GM21360 (cell line): ENCODE data around the gene SLC5A12.
A peak's percentile ranks its signal among the peaks of the same experiment; 100 is the strongest.
"Not testable (repeated sequence)": the region's sequence is repeated elsewhere in the genome, so short reads cannot be mapped to it uniquely, and the experiment has no call there.

ENCODE experiments used
- ATAC-seq: cut with Tn5 transposase; IDR thresholded peaks from one replicate; pipeline ENCODE4 v1.9.1; 2021; ENCODE audit warnings: mild to moderate bottlenecking, moderate library complexity; ENCODE audit not compliant: unreplicated experiment

SLC5A12 gene

DNA sequence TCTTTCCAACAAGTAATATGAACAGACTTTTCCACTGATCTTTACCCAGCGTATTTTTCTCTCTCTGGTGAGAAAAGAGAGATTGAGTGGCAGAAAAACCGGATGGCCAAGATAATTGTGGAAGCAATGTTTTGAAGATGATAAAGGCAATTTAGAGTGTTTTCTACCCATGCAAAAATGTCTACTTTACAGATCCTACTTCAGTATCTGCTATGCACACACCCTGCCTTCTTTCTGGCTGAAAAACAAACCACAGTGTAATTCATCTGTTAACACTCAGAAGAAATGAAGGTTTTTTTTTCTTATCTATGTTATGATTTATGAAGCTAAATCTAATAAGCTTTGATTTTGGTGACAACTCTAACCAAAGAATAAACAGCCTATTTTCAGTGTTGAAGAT, 56.8 kb downstream of the SLC5A12 start:
- ATAC-seq: no peak

DNA sequence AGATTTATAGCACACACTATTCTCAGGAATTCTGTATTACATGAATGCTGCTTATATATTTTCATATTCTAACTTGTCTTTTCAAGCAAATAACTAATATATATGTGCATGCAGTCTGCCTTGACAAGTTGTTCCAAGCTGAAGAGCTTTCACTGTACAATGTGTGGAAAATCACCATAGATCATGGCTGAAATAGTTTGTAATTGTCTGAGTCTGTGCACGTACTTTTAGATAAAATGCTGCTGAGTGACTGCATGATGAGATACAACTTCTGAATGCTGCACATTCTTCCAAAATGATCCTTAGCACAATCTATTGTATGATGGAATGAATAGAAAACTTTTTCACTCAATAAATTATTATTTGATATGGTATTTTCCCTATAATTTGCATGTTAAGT, 58.9 kb downstream of the SLC5A12 start:
- no peak for ATAC-seq

DNA sequence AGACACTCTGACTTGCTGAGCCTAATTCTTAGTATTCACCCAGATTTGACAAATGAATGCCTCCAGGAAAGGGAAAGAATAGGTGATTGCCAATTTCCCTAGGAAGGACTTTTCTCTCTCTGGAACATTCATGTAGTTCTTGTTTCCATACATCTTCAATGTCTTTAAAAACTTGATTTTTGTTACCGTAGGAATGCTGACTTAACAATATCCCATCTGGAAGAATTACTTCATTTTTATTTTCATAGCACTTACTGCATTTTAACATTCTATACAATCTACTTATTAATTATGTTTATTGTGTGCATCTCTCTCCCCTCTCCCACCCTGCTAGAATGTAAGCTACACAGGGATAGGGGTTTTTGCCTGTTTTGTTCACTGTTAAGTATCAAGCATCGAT, 66.6 kb downstream of the SLC5A12 start:
- no peak for ATAC-seq

DNA sequence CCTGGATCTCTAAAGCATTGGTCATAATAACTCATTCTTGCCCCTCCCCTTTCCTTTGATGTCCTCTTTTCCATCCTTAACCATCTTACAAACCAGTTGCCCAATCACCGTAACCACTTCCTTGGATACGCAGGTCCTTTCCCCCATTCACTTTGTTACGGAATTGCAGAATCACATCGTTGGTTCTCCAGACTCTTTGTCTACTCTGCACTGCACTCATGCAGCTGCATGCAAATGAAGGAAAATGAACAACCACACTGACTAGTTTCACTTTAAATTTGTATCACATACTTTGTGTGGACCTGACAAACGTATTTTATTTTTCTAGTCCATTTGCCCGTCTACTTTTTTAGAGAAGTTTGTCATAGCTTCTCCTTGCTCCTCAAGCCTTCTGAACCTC, 69.9 kb downstream of the SLC5A12 start:
- no peak for ATAC-seq

DNA sequence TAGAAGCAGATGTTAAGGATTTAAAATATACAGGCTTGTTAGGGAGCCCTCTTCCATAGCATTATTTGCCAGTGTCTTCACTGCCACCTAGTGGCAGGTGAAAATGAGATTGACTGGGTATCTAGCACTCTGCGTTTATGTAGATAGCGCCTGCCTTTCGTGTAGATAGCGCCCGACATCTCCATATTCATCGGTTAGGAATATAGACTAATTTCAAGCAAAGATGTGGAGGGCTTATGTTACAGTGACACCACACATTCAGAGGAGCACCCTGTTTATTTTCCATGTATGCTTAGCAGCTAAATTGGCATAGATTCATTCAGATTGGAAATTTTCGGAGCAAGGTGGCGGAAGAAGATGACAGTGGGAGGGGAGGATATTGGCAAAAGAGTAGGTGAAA, 72.0 kb downstream of the SLC5A12 start:
- ATAC-seq: peak; percentile 97

DNA sequence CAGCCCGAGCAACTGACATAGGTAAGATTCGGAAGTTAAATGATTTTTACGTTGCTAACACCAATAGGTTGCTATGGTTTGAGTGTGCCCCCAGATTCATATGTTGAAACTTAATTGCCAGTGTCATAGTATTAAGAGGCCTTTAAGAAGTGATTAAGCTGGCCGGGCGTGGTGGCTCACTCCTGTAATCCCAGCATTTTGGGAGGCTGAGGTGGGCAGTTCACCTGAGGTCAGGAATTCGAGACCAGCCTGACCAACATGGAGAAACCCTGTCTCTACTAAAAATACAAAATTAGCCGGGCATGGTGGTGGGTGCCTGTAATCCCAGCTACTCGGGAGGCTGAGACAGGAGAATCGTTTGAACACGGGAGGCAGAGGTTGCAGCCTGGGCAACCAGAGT, 78.5 kb downstream of the SLC5A12 start:
- ATAC-seq: not testable (repeated sequence)

DNA sequence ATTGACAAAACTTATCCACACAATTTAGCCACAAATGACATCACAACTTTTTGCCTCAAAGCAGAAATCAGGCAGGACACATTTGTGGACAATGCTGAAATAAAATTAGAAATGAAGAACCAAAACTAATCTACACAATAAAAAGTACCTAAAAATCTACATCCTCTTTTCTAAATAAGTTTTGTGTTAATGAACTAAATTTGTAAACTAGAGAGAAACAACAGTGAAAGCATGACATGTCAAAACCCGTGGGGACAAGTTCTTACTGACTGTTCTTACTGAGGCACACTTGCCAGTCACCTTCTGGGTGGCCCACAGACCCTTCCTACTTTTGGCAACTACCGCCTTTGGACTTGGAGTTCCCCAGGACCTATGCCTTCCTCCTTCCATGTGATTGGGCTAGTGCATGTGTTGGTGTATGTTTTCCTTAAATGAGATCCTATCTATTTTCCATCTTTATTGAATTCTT, 89.1 kb downstream of the SLC5A12 start:
- peak; percentile 91 for ATAC-seq

DNA sequence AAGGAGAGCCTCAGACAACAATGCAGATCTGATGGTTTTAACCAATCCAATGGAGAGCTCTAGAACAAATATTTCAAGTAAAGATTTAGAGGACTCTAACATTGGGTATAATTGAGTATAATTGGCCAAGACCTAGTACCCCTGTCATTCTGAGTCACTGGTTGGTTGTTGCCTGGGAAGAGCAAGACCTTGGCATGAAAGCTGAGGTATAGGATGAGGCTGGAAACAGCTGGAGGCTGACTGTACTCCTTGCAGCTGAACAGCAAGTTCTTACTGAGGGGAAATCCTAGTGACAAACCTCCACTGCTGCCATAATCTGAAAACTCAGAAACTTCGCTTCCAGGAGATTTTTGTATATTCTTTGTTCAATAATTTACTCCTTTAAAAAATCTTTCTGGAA, 95.5 kb downstream of the SLC5A12 start:
- ATAC-seq: no peak

DNA sequence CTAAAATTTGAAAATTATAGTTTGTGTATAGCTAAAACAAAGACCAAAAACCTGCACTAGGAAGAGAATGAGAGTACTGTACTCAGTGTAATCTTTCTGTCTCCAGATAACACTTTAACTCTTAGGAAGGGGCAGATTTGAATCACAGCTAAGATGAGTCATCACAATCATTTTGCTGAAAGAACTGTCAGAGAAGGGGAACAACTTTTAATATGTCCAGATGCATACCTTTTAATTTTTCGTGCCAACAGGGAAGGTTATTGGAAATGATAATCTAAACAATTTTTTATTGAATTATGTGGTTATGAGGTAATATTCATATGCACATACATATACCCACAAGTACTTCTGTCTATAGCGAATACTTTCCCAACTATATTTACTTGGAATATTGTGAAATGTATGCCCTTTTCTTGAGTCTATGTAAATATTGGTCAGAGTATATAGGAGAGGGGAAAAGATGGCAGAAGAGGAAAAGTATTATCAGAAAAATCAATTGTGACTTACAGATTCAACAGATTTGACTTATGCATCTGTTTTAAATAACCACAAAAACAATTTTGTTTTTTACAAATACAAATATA, 98.7 kb downstream of the SLC5A12 start:
- ATAC-seq: peak; percentile 73

DNA sequence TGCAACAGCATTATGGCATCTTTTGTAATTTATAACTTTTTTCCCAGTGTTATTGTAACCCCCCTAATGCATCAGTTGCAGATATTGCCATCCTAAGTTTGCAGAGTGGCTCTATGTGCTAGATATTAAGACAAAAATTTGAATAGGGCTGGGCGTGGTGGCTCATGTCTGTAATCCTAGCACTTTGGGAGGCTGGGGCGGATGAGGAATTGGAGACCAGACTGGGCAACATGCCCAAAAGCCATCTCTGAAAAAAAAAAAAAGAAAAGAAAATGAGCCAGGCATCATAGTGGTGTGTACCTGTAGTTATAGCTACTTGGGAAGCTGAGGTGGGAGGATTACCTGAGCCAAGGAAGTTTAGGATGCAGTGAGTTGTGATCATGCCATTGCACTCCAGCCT, 99.7 kb downstream of the SLC5A12 start:
- no peak for ATAC-seq

DNA sequence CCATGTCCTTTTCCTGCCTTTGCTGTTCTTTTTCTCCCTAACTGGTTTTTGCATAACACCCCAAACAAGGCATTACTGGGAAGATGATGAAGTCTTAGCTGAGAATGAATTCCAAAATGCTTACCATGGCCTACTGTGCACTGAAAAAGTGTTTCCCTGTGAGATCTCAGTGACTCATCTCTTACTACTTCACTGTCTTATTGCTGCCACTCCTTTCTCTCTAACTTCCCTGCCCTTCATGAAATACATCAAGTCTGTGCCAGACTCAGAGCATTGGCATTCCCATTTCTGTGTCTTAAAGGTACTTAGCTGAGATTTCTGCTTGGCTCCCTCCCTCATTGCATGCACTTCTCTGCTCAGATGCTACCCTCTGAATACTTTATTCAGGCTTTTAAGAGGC, 100.7 kb downstream of the SLC5A12 start:
- ATAC-seq: no peak

DNA sequence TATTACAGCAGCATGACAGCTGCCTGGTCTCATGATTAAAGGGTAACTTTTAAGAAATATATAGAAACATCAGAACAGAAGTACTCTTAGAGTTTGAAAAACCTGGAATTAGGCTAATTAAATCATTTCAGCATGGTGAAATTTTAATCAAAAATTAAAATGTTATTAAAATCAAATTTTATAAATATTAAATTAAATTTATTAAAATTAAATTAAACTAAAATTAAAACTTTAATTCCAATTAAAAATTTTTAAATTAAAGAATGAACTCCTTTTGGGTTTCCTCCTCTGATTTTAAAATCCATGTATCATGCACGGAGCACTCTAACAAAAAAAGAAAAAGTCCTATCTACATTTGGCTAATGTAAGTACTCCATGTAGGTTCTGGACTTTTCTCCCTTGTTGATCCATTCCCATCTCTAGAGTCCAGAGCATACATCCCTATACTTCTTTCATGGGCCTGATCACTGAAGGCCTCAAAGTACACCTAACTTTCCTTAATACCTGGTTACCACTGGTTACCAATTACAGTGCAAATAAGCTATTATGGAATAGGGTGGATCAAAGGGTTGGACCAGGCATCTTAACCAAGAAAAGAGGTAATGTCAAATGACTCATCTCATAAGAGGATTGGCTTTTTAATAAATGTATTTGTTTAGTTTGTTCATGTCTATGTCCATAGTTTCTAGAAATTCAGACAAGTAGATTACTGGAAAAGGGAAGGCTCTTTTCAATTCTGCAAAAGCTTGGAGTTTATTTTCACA, 101.4 kb downstream of the SLC5A12 start:
- no peak for ATAC-seq

DNA sequence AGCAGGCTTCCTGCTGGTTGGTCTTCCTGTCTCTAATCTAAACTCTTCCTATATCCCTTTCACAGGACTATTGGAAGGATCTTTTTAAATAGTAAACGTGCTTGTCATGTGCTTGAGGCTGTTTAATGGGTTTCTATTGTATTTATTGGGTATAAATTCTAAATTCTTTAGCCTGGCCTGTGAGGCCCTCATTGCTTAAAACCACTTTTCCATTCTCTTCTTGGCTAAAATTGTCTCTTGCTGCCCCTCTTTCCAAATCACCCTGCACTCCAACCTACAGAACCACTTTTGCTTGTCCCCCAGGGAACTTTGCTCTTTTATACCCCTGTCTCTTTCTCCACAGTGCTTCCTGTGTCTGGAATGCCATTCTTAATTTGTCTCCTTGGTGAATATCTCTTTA, 103.4 kb downstream of the SLC5A12 start:
- no peak for ATAC-seq
